Muscle layer of duodenum (tissue), 2 donors: Measurements from ENCODE around the gene MOB2.
A peak's percentile ranks its signal among the peaks of the same experiment; 100 is the strongest.
"Not testable (repeated sequence)": the region's sequence is repeated elsewhere in the genome, so short reads cannot be mapped to it uniquely, and the experiment has no call there.

ENCODE experiments used
- H3K27ac ChIP-seq: one replicate; pipeline ENCODE4 v1.7.0; 2013; ENCODE audit warnings: mild to moderate bottlenecking, low read length
- H3K27me3 ChIP-seq: one replicate; pipeline ENCODE4 v1.7.0; 2013; ENCODE audit warnings: low read depth, mild to moderate bottlenecking, control low read depth, low read length
- H3K36me3 ChIP-seq, 2 donors: one replicate each; pipeline ENCODE4 v1.7.0; 2013; ENCODE audit warnings: low read length in 2 of 2, control low read depth in 1 of 2, mild to moderate bottlenecking in 1 of 2; ENCODE audit not compliant: insufficient read depth in 2 of 2, control insufficient read depth in 1 of 2
- H3K4me1 ChIP-seq, 2 donors: one replicate each; pipeline ENCODE4 v1.7.0; 2013; ENCODE audit warnings: low read length in 2 of 2, mild to moderate bottlenecking in 2 of 2, control low read depth in 1 of 2, moderate library complexity in 1 of 2; ENCODE audit not compliant: insufficient read depth in 2 of 2, control insufficient read depth in 1 of 2
- H3K4me3 ChIP-seq, 2 donors: one replicate each; pipeline ENCODE4 v1.7.0; 2013; ENCODE audit warnings: low read length in 2 of 2, low read depth in 1 of 2, mild to moderate bottlenecking in 1 of 2
- H3K9me3 ChIP-seq, 2 donors: one replicate each; pipeline ENCODE4 v1.7.0; 2013; ENCODE audit warnings: low read length in 2 of 2, control low read depth in 1 of 2, mild to moderate bottlenecking in 1 of 2; ENCODE audit not compliant: control insufficient read depth in 1 of 2
- donor health status: healthy.

Gene MOB2

DNA sequence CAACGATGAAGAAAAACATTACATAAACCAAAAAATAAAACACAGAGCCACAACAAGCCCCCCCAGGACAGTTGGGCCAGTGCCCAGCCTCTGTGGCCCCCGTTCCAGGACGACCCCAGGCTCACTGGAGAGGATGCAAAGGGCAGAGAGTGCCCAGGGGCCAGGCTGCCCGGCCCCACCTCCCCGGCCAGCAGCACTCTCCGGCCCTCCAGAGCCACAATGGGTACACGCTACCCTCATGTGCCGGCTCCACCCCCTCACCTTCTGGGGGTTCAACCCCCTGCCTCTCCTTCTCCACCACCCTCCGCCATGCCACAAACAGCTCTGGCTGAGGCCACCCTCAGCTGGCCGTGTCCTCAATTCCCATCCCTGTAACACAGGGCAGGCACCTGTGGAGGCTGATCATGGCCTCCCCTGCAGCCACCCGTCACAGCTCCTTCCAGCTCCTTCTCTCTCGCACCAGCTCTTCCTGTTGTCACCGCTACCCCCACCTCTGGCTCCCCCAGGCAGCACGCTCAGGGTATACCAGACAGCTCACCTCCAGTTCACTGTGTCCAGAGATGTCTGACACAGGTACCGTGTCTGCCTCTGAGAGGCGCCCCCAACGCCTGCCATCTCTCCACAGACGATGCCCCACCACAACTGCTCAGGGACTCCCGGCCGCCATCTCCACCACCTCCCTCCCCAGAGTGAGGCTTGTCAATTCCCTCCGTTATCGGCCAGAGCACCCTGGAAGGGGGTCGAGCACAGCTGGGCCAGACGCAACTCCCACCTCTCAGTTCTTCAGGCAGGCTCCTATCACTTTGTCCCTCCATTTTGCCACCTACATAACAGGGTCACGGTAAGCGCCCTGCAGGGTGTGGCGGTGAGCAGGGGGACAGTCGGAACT lies 30.8 kb upstream of the MOB2 start:
- Histone ChIP-seq H3K27ac (no peak overlapping the region), H3K9me3 (no peaks in the 10 kb centered on the region), H3K4me3 (no peak overlapping the region), H3K27me3 (no peaks in the 10 kb centered on the region), H3K36me3 (no peaks in the 10 kb centered on the region), H3K4me1 (peaks cover 12 to 40% of the 10 kb centered on the region in 2 donors)

GRCh38 chr11:1516273-1517067 lies 29.9 kb upstream of the MOB2 start:
- Histone ChIP-seq H3K27me3 (no peaks in the 10 kb centered on the region), H3K4me1 (peaks cover 12 to 42% of the 10 kb centered on the region in 2 donors), H3K9me3 (no peaks in the 10 kb centered on the region), H3K27ac (no peak overlapping the region), H3K36me3 (peaks cover 0 to 3% of the 10 kb centered on the region in 2 donors), H3K4me3 (no peak overlapping the region)

DNA sequence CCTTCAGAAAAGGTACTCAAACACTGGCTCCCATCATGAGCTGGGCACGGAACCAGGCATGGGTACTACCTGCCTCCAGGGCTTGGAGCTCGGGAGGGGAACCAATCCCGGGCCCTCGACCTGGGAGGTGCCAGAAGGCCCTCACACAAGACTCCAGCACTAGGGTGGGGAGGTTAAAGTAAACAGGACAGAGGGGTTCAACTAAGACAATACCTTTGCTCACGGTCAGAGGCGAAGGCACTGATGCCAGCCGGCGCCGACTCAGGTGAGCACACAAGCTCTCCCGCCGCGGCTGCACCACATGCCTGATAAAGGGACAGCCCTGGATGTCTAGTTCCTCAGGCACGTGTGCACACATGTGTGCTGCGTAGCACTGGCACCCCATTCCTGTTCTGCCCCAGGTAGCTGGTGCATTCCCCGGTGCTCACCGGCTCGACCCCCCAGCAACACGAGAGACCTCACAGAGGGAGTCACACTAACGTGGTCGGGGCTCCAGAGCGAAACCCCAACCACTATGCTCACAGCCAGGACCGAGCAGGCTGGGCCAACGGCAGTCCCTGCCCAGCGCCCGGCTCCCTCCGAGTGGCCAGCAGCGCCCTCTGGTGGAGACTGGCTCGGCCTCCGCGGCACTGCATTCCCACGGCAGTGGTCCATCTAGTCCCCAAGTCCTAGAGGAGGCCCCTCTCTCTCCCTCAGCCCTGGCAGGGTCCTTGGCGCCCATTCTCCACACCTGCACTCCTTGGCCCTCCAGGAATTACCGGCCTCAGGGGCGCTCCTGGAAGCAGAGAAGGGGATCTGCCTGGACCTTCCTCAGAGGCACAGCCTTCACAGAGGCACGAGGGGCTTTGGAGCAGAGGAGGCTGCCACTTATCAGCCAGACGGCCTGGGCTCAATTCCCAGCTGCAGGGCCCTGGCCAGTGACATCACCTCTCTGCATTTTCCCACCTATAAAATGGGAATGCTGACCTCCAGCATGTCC lies 28.8 kb upstream of the MOB2 start:
- Histone ChIP-seq H3K4me3 (peak overlapping the region in 1 of 2 donors; percentile 4), H3K36me3 (peaks cover 0 to 3% of the 10 kb centered on the region in 2 donors), H3K9me3 (no peaks in the 10 kb centered on the region), H3K4me1 (peaks cover 12 to 39% of the 10 kb centered on the region in 2 donors), H3K27me3 (no peaks in the 10 kb centered on the region), H3K27ac (no peak overlapping the region)

DNA sequence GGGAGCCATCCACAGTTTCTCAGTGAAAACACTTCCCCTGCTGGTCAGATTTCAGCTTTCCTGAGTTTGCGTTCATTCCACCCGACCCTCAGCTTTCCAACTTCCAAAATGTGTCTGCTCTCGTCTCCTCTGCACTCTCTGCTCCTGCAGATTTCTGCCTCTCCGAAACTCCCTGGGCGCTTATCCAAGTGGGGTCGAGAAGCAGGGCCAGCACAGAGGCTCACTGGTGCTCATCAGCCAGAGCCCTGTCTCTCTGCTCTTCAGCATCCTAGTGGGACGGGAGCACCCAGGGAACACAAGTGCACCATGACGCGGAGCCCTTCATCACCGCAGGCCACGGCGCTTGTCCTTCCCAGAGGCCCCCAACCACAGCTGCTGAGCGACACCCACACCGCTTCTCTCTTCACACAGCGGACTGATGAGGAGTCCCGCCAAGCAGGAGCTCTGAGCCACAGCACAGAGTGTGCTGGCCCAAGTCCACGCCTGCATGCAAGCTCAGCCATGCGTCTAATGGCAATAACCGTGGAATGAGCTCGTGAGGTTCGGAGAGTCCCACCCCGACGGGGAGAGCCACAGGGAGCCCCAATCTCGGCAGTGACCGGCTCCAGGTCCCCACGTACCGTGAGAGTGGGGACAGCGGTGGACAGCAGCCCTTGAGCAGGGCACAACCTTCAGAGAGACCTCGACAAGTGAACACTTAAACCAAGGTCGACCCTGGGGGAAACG lies 27.9 kb upstream of the MOB2 start:
- Histone ChIP-seq H3K27ac (no peak overlapping the region), H3K4me3 (no peak overlapping the region), H3K4me1 (peaks cover 12 to 43% of the 10 kb centered on the region in 2 donors), H3K36me3 (peaks cover 0 to 3% of the 10 kb centered on the region in 2 donors), H3K9me3 (no peaks in the 10 kb centered on the region), H3K27me3 (no peaks in the 10 kb centered on the region)

- Histone ChIP-seq H3K27me3 (no peaks in the 10 kb centered on the region), H3K36me3 (peaks cover 0 to 3% of the 10 kb centered on the region in 2 donors), H3K27ac (no peak overlapping the region), H3K4me3 (no peak overlapping the region), H3K4me1 (peaks cover 12 to 52% of the 10 kb centered on the region in 2 donors), H3K9me3 (no peaks in the 10 kb centered on the region)
Measured at GRCh38 chr11:1513326-1514296, 27.0 kb upstream of the MOB2 start.

- peaks cover 12 to 61% of the 10 kb centered on the region in 2 donors for H3K4me1 ChIP-seq
- not testable (repeated sequence) for H3K4me3 ChIP-seq, H3K36me3 ChIP-seq, H3K27me3 ChIP-seq, H3K9me3 ChIP-seq, H3K27ac ChIP-seq
Measured at GRCh38 chr11:1512531-1513258, 26.1 kb upstream of the MOB2 start.

DNA sequence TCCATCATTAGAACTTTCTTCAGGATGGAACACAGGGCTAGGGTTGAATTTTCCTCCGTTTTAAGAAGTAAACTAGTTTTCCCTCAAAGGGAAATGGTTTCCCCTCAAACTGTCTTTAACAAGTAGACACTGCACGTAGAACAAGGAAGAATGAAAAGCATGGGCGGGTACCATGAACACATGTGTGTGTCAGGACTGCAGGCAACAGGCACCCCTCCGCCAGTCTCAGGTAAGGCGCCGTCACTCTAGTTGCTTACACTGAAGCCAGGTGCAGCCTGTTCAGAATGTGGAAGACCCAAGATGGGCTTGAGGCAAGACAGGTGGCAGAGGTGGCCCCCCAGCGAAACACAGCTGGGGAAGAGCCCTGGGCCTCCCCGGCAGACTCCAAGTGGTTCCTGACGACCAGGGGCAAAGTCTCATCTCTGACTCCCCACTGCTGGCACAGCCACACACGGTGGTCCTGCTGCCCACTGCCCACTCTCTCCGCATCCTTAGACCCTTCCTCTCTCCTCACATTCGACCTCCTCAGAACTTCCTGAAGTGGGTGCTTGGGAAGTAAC lies 25.4 kb upstream of the MOB2 start:
- Histone ChIP-seq H3K36me3 (peaks cover 0 to 3% of the 10 kb centered on the region in 2 donors), H3K4me3 (no peak overlapping the region), H3K4me1 (peaks cover 12 to 66% of the 10 kb centered on the region in 2 donors), H3K27me3 (no peaks in the 10 kb centered on the region), H3K27ac (no peak overlapping the region), H3K9me3 (no peaks in the 10 kb centered on the region)

GRCh38 chr11:1510928-1511327 lies 24.3 kb upstream of the MOB2 start:
- no peak overlapping the region for H3K4me3 ChIP-seq
- no peak overlapping the region for H3K27ac ChIP-seq
- peaks cover 12 to 67% of the 10 kb centered on the region in 2 donors for H3K4me1 ChIP-seq
- H3K36me3 ChIP-seq: peaks cover 0 to 3% of the 10 kb centered on the region in 2 donors
- H3K9me3 ChIP-seq: no peaks in the 10 kb centered on the region
- no peaks in the 10 kb centered on the region for H3K27me3 ChIP-seq

DNA sequence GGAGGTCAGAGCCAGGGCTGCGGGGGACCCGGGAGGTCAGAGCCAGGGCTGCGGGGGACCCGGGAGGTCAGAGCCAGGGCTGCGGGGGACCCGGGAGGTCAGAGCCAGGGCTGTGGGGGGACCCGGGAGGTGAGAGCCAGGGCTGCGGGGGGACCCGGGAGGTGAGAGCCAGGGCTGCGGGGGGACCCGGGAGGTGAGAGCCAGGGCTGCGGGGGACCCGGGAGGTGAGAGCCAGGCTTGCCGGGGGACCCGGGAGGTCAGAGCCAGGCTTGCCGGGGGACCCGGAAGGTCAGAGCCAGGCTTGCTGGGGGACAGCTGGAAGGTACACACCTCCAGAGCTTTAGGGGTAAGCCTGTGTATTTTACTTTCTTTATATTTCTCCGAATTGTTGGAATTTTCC lies 23.8 kb upstream of the MOB2 start:
- not testable (repeated sequence) for H3K4me3 ChIP-seq, H3K27ac ChIP-seq, H3K9me3 ChIP-seq, H3K27me3 ChIP-seq, H3K36me3 ChIP-seq
- peaks cover 11 to 61% of the 10 kb centered on the region in 2 donors for H3K4me1 ChIP-seq
